ENCODE measurements around the gene CD302.
"Not testable (repeated sequence)": the region's sequence is repeated elsewhere in the genome, so short reads cannot be mapped to it uniquely, and the experiment has no call there.

CD302 gene

GRCh38 chr2:159793326-159793725 lies 4.7 kb downstream of the CD302 start:
- DNase-seq (ENCODE audit: low read depth): no peak

GRCh38 chr2:159792599-159792998 lies 5.4 kb downstream of the CD302 start:
- DNase-seq (ENCODE audit: low read depth): no peak

GRCh38 chr2:159792036-159792435 lies 6.0 kb downstream of the CD302 start:
- DNase-seq (ENCODE audit: low read depth): no peak

- DNase-seq (ENCODE audit: low read depth): no peak
Measured at GRCh38 chr2:159790323-159790722, 7.7 kb downstream of the CD302 start.

- DNase-seq (ENCODE audit: low read depth): no peak
Measured at GRCh38 chr2:159788253-159788652, 9.8 kb downstream of the CD302 start.

- DNase-seq (ENCODE audit: low read depth): not testable (repeated sequence)
Measured at GRCh38 chr2:159787647-159788046, 10.4 kb downstream of the CD302 start.

- DNase-seq (ENCODE audit: low read depth): no peak
Measured at GRCh38 chr2:159786938-159787337, 11.1 kb downstream of the CD302 start.

- no peak for DNase-seq (ENCODE audit: low read depth)
Measured at GRCh38 chr2:159785195-159785594, 12.8 kb downstream of the CD302 start.

- not testable (repeated sequence) for DNase-seq (ENCODE audit: low read depth)
Measured at GRCh38 chr2:159784744-159785143, 13.3 kb downstream of the CD302 start.

- DNase-seq (ENCODE audit: low read depth): no peak
Measured at GRCh38 chr2:159783556-159783955, 14.5 kb downstream of the CD302 start.

GRCh38 chr2:159776321-159776720 lies 21.7 kb downstream of the CD302 start:
- no peak for DNase-seq (ENCODE audit: low read depth)

- DNase-seq (ENCODE audit: low read depth): no peak
Measured at GRCh38 chr2:159775021-159775420, 23.0 kb downstream of the CD302 start.

GRCh38 chr2:159774370-159774990 lies 23.5 kb downstream of the CD302 start:
- no peak for DNase-seq (ENCODE audit: low read depth)

- no peak for DNase-seq (ENCODE audit: low read depth)
Measured at GRCh38 chr2:159773886-159774285, 24.1 kb downstream of the CD302 start.

- no peak for DNase-seq (ENCODE audit: low read depth)
Measured at GRCh38 chr2:159773426-159773825, 24.6 kb downstream of the CD302 start.

- DNase-seq (ENCODE audit: low read depth): no peak
Measured at GRCh38 chr2:159769147-159769546, 28.9 kb downstream of the CD302 start.

- no peak for DNase-seq (ENCODE audit: low read depth)
Measured at GRCh38 chr2:159762075-159762474, 35.9 kb downstream of the CD302 start.

GRCh38 chr2:159760326-159760725 lies 37.7 kb downstream of the CD302 start:
- no peak for DNase-seq (ENCODE audit: low read depth)

GRCh38 chr2:159759577-159759976 lies 38.4 kb downstream of the CD302 start:
- DNase-seq (ENCODE audit: low read depth): no peak

GRCh38 chr2:159758686-159759085 lies 39.3 kb downstream of the CD302 start:
- DNase-seq (ENCODE audit: low read depth): no peak

GRCh38 chr2:159758239-159758638 lies 39.8 kb downstream of the CD302 start:
- no peak for DNase-seq (ENCODE audit: low read depth)

- no peak for DNase-seq (ENCODE audit: low read depth)
Measured at GRCh38 chr2:159755788-159756187, 42.2 kb downstream of the CD302 start.

- DNase-seq (ENCODE audit: low read depth): no peak
Measured at GRCh38 chr2:159755014-159755413, 43.0 kb downstream of the CD302 start.

GRCh38 chr2:159753797-159754196 lies 44.2 kb downstream of the CD302 start:
- DNase-seq (ENCODE audit: low read depth): no peak

- no peak for DNase-seq (ENCODE audit: low read depth)
Measured at GRCh38 chr2:159750873-159751272, 47.1 kb downstream of the CD302 start.

Measured in stromal cell of bone marrow (primary cell).